Activated CD4-positive, alpha-beta T cell treated with anti-CD3 and anti-CD28 coated beads, Interleukin-10, Interleukin-2, amounts not matched to agents 100 ng/mL and 50 ng/mL, durations not matched to agents 16 hours and 8 hours (primary cell): ENCODE measurements around the gene ACSS1.

Experiments used
- DNase-seq: peaks from one replicate; pipeline ENCODE4 v3.0.0-alpha.2; 2020

Gene ACSS1

DNA sequence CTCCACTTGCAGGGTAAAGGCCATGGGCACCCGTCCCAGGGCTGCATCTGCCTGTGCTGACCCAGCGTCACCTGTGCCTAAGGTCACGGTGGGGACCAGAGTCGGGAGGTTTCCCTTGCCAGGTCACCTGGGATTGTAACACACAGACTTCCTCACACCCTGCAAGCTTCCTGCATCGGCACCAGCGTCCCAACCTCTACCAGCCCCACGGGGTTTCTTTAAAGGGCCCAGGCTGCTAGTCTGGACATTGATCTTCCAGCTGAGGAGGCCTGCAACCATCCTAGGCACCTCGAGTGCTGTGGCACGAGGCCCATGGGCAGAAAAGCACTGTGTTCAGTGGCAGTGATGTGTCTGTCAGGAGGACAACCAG, 12.6 kb downstream of the ACSS1 start:
- no peak for DNase-seq

DNA sequence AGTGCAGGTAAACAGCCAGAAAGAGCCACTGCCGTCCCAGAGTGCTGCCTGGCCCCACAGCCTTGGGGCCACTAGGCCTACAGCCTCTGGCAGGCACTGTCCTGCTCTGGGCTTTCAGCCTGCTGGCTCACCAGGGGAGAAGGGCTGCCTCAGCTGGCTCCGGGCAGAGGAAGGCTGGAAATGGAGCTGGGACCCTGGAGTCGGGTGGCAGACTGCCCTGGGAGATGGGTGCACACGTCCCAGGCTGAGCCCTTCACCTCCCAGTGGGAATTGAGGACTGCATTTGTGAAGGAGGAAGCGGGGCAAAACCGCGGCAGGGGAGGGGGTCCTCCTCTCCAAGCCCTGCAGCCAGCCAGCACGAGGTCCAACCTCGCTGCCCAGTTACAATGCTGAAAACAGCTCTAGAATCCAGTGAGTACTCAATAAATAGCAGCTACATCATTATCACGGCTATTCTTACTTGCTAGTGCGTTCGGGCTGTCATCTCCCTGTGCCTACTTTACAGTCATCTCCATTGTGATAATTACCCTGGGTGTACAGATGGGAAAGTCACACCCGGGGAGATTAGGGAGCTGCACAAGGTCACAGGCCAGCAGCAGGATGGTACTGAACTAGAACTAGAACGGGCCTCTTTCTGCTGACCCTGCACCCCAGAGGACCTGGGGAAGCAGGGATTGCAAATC, 13.1 kb downstream of the ACSS1 start:
- no peak for DNase-seq

DNA sequence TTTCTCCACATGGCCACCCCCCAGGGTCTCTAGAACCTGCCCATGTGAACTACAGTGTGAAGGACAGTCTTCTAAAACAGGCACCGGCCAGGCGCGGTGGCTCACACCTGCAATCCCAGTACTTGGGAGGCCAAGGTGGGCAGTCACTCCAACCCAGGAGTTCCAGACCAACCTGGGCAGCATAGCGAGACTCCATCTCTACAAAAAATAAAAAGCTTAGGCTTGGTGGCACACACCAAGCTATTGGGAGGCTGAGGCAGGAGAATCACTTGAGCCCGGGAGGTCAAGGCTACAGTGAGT, 13.7 kb downstream of the ACSS1 start:
- no peak for DNase-seq

DNA sequence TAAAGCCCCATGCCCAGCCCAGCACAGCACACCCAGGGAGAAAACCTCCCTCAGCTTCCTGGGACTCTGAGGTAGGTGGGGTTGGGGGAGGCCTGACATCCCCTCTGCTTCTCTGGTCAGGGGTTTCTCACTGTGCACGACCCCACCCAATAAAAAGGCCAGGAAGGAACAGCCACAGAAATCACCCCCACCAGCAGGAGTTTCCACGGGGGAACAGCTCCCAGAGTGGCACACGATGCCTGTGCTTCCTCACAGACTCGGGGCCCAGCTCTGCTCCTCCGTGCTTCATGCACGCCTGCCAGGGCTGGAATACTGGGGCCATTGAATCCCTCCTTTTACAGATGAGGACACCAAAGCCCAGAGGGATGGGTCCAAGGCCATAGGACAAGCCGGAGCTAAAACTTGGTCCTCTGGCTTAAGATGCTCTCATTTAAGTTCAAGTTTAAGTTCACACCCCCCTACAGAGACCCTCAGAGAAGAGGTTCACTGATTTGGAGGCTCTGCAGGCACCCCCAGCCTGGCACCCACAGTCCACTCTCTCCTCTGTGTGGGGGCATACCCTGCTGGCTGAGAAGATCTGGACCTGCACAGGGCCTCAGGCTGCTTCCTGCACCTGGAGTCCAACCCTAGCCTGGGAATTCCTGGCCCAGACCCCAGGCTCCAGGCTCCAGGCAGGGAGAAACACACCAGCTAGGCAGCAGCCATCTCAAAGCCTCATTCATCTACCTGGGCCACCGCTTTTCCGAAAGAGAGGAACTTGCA, 14.3 kb downstream of the ACSS1 start:
- no peak for DNase-seq

DNA sequence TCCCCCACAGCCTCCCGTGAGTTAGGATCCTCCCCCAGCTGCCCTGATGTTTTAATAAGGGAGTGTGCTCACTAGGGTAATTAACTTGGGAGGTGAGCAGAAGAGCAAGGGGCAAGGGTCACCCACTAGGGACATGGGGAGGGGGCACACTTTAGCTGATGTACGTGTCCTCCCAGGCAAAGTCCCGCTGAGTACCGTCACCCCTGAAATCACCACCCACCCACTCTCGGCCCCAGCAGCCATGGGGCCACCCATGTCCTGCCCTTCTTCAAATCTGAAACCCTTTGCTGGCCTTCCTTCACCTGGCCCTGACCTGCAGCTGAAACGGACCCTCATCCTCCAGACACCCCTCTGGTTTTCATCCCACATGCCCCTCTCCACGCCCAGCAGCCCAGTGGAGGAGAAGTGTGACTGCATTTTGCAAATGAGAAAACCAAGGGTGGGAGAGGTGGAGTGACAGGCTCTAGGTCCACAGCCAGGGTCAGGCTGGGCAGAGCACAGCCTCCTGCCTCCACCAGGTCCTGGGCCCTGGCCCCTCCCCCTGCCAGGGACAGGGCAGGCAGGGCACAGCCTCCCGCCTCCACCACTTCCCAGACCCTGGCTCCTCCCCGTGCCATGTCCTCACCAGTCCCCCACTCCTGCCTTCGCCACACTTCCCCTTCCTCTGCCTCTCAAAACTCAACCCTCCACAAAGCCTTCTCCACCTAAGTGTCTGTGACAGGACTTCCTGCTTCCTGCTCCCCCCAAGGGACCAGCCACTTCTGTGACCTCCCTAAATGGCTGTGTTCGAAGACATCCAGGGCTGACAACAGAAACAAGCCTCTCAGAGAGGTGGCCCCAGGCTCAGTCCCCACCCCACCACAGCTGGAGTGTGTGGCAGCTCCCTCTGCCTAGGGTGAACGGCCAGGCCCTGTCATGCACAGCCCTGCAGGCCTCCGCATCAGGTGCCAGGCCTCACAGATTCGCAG, 15.1 kb downstream of the ACSS1 start:
- DNase-seq: peak; percentile 63

DNA sequence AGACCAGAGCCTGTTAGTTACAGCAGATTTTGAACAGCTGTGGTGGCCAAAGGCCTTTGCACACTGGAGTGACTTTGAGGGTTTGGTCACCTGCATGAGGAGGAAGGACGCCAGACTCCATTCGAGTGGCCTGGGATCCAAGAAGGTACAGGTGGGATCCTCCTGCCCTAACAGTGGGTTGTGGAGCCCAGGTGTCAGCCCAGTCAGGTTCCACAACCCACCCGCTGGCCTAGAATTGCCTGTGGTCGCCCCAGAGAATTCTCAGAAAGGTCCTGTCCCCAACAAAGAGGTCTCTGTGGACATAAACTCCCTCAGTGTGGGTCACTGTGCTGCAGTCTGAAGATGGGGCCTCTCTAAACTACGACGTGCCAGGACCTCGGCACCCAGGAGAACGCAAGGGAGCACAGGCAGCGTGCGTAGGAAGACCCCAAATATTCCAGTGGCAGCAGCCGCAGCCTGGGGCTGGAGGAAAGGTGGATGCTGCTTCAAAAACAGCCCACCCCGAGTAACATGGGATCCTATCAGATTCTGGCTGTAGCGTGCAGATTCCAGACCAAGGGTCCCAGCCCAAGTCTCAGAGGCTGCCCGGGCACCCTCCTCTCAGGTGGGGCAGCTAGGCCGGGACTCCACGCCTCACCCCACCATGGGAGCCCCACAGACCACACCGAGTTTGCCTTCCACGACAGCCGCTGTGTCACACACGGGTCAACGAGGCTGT, 16.0 kb downstream of the ACSS1 start:
- DNase-seq: no peak

DNA sequence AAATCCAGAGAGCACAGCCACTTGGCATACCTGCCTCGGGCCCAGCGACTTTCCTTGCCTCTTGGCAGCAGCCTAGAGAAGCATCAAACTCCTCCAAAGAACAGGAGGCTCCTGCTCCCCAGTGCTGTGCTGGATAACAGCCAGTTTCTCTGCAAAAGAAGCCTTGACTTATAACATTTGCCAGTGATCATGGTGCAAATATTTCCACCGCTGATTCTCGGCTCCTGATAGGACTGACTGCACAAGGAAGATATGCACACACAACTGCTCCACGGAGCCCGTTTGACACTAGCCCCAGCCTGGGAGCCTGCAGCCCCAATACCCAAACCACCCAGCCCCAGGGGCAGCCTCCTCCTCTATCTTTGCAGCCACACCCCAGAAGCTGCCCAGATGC, 17.5 kb downstream of the ACSS1 start:
- no peak for DNase-seq

DNA sequence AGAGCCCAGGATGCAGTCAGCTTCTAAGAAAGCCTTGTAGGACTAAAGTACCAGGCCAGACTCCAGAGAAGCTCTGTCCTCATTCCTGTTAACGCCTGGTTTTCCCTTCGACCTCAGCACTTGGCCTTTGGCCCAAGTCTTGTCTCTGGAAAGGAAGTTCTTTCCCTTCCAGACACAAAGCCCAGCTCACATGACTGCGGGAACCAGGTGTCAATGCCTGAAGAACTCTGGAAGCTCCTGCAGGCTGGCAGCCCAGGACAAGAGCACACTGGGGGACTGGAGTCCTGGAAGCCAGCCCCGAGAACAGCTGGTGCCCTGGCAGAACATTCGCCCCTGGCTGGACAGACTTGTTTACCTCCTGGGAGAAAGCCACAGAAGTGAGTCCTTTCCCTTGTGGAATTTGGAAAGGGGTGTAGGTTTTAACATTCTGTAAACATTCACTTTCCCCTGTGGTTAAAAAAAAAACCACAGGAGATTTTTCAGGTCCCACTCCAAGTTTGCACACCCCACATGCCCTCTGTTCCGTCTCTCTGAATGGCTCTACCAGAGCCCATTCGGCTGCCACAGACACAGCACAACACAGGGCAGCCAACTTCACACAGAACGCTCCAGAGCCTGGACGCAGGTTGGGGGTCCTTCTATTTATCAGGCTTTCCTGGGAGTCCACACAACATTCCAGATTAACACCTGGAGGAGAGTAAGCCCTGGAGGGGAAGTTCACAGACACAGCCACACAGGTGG, 18.1 kb downstream of the ACSS1 start:
- no peak for DNase-seq

DNA sequence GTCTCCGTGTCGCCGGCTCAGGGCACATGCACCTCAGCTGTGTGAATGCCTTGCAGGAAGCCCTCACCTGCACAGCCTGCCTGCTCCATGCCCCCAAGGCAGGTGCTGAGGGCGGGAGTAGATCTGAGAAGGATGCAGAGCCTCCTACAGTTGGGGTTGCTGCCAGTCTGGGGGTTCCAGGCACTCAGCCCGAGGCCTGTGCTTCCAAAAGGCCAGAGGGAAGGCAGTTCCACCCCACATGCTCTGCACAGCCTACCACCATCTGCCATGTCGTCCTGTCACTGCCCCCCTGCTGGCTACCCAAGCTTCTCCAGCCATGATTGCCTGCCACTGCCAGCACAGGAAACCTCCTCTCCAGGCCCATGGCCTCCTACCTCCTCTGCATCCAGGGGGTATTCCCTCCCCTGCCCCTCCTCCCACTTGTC, 19.3 kb downstream of the ACSS1 start:
- DNase-seq: no peak

DNA sequence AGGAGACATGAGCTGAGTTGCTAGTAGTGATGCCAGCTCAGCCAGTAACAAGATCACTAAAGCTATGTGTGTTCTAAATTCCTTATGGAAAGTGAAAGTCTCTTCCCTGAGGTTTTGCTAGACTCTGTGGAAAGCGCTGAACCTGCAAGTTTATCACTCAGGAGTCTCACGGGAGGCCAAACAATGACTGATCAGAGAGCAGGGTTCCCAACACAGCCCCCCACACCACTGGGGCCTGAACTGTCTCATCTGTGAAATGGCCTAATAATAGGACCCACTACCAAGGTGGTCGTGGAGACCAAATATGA, 19.9 kb downstream of the ACSS1 start:
- DNase-seq: no peak

DNA sequence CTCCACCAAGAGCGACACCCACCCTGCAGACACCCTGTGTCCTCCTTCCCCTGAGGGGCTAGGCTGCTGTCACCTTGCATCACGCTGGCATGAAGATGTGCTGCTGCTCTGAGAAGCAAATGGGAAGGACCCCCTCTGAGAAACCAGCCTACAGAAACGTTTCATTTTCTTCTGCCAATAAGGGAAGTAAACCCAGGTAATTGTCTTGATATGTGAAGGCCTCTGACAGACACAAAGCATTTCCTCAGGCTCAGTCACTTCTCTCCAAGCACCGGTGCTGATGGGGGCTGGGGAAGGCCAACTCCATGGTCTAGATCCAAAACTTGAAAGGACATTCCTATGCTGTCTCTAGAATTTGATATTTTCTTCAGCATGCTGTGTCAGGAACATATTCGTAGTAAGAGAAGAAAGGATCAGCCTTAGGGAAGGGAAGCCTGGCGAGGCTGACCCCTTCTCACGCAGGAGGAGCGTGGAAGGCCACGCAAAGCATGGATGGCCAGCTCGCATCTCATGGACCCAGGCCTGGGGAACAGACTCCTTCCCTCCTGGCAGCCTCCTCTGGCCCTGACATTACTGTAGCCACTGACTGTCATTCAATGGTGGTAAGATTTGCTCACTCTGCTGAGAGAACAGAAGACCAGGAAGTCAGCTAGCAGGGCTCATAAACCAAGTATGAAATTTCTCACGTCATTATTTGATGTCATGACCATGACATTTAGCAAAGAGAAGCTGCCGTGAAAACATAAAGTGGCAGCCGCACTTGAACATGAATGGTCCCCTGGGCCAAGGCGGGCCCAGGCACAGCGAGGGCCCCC, 20.4 kb downstream of the ACSS1 start:
- no peak for DNase-seq

DNA sequence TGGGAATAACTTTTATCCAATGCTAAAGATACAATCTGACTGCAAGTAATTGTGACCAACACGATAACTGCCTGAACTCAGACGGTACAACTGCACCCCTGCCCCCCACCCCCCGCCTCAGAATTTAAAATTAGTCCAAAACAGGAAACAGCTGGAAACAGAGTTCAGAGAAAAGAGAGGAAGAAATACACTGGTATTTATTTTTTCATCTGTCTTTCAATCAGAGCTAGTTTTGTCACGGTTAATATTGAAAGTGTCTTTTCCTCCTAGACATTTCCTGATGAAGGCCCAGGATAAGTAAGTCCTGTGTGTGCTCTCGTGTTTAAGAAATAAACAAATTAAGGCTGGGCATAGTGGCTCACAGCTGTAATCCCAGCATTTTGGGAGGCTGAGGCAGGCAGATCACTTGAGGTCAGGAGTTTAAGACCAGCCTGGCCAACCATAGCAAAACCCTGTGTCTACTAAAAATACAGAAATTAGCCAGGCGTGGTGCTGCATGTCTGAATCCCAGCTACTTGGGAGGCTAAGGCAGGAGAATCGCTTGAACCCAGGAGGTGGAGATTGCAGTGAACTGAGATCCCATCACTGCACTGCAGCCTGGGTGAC, 21.5 kb downstream of the ACSS1 start:
- no peak for DNase-seq

DNA sequence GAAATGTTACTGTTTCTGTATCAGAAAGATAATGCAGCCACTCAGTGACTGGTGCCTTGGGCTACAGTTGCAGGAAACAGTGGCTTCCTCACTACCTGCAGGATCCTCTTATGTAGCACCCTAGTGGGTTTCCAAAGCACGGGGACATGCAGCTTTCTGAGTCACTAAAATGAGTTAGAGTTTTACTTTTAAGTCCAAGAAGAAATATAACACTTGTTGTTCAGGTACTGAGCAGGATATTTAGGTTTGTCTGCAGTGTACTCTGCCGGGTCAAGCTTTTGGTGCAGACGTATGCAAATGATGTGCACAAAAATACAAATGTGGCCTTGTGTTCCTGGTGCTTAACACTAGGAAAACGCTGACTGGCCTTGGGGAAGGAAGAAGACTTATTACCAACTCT, 22.0 kb downstream of the ACSS1 start:
- DNase-seq: peak; percentile 22

DNA sequence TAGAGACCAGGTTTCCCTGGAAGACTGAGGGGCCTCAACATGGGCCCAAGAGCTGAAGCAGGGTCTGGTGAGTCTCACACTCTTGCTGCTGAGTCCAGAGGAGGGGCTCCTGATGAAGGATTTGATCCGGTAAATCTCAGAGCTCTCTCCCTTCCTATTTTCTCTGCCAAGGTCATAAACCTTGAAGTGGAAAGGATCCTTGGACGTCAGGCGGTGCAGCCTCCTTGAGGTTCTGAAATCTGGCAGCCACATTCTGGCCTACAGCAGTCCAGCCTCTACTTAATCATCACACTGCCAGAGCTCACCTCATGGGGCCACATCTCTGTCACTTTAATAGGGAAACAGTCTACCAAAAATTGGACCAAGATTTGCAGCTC, 24.0 kb downstream of the ACSS1 start:
- no peak for DNase-seq

DNA sequence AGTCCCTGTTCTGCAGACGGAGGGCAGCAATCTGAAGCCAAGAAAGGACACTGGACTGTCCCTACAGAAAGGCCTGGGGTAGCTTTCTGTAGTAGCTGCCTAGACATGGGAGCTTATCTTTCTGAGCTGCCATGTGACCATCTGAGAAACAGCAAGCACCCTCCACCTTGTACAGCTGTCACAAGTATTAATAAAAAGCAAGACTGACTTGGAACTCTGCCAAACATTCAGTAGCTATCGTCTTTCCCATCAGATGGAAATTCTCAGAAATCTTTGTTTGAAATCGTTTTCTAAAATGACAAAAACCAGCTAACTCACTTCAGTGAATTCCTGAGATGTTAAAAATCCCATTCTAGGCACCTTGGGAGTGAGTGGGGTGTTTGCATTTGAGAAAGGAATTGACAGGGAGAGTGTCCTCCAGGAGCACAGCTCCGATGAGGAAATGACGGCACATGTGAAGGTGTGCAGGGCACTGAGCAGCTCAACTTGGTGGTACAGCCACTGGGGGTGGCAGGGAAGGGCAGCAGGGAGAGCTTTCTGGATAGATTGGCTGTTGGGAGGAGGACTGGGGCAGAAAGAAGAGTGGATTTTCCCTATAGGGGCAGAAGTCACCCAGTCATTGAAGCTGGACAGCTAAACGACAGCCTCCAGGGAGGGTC, 24.5 kb downstream of the ACSS1 start:
- DNase-seq: no peak

DNA sequence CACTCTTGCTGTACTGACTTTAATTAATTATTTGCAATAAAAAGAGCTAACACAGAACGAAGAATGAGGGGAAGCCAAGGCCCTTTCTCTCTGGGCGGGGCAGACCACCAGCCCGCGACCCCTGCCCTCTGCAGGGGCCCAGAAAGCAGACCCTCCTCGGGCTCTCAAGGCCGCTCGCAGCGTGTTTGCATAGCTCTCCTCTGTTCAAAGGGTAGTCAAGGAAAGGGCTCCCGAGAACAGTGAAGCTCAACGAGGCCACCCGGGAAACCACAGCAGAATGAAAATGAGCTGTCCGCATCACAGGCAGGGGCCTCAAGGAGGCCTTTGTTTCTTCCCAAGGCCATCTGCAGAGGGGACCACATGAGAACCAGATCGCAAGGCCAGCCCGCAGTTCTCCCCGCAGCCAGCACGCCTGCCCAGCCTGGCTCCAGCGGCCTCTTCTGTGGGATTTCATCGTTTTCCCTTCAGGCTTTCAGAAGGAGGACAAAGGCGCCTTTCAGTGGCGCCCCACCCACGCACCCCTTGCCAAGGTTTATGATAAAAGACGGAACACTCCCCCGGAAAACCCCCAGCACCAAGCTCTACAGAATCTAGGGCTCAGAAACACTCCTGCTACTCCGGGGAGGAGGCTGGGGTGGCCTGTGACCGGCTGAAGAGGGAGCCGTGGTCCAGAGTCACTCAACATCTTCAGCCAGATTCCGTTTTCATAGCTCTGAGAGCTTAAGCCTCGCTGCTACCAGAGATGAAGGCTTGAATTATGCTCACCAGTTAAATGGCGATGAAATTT, 25.3 kb downstream of the ACSS1 start:
- no peak for DNase-seq

DNA sequence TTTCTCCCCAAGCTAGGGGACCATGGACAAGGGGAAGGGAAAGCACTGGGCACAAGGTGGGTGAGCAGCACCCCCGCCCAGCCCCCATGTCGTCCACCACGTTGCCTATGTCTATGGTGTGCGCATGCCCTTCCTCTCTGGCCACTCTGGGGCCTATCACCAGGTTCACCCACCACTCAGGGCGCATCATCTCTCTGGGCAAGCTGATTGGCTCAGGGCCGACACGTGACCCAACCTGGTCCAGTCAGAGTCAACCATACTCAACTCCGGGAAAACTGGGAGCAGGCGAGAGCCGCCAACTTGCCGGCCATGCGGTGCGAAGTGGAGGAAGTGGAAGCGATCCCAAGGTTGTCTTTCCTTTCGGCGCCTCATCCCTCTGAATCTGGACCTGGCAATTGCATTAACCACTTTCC, 25.9 kb downstream of the ACSS1 start:
- DNase-seq: no peak

DNA sequence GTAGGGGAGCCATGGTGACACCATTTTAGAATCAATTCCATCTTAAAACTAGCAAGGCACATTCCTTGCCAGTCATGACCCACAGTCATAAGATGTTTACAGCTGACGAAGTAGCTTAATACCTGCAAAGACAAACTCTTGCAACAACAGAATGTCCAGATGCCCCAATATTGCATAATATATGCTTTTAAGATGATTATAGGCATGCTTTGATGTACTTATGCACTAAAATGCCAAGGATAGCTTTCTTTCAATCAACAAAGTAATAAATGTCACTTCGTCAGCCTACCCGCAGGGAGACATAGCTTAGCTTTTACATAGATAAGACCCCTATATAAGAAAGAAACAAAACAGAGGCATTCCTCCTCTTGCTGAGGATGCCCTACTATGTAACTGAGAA, 26.7 kb downstream of the ACSS1 start:
- DNase-seq: no peak

DNA sequence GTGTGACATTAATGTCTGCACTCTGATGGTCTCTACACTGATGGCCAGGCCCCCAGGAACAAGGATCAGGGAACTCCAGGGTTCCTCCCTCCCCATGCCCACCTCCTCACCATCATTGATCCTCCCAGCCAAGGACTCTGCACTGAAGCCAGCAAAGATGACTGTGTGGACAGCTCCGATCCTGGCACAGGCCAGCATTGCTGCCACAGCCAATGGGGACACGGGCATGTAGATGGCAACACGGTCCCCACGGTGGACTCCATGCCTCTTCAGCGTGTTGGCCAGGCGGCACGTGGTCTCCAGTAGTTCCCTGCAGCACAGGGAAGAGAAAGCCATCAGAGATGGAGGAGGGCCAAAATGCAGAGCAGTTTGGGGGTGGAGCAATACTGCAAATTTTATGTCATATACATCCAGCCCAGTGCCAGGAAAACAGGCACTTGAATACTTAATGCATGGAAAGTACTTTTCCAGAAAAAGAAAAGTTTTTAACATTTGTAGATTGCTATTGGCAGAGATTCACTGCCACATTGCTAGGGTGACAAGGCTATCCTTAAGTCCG, 27.2 kb downstream of the ACSS1 start:
- DNase-seq: no peak
